Measurements from ENCODE around the gene RGP1.

DNA sequence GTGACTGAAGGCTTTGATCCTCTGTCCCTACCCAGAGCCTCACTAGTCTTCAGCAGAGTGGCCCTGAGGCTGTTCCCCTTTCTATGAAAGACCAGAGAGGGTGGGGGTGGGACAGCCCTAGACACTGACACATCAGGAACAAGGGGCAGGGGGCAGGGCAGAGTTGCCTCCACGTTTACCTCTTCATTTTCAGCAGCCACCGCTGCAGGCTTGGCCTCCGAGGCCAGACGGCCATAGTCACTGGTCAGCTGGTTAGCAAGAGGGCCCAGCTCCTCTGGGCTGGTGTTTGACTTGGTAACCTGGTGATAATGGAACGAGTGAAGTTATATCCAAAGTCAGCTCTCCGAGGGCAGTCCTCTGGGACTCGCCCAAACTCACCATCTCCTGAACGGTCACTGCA, 43.7 kb upstream of the RGP1 start:
- no peak for TF ChIP-seq CTCF (IDR thresholded peaks at IDR 0.05)
- TF ChIP-seq POLR2AphosphoS5 (IDR thresholded peaks at IDR 0.05), result no peak
- no peak for TF ChIP-seq POLR2A (IDR thresholded peaks at IDR 0.05)
